SK-N-SH (cell line): ENCODE data around the gene VAPB. TPM values are rescaled to one million over a fixed set of nuclear protein-coding genes. Genes with fewer than 3 reads are reported as not detected.
A peak's percentile ranks its signal among the peaks of the same experiment; 100 is the strongest.

ENCODE experiments used
- CTCF ChIA-PET: fragments of 300-600, 350-600 bp; formaldehyde crosslinking; extraction: SDS; loops from one replicate; lab custom pipeline; 2021; lab: Yijun Ruan, JAX
- POLR2A ChIA-PET: fragments of 350-600 bp; sonication (Branson Sonifier 250); formaldehyde crosslinking; extraction: SDS; loops from one replicate; lab custom pipeline; 2020; ENCODE audit warnings: antibody characterized with exemption, inconsistent platforms; lab: Yijun Ruan, JAX
- DNase-seq: peaks from one replicate; pipeline ENCODE4 v3.0.0; 2012
- H2AFZ ChIP-seq: fragments of 200-600 bp; sonication (generic); 2 replicates; pipeline ENCODE4 v1.8.1; 2016; ENCODE audit warnings: antibody characterized with exemption, mild to moderate bottlenecking, low read depth
- H3F3A ChIP-seq: fragments of 200-600 bp; sonication (generic); replicated peaks from 2 replicates; pipeline ENCODE3; 2016; ENCODE audit warnings: antibody characterized with exemption, mild to moderate bottlenecking; ENCODE audit not compliant: insufficient read depth
- H3K27ac ChIP-seq, 2 experiments: fragments of 200-500 bp in 1 of 2; fragments of 200-600 bp in 1 of 2; sonication (Bioruptor generic) in 1 of 2; sonication (generic), shearing (Covaris generic) in 1 of 2; 2 replicates each; pipeline versions ENCODE4 v1.5.1 to v1.6.1; 2014 to 2016; ENCODE audit warnings: low read depth in 2 of 2, inconsistent platforms in 1 of 2, low read length in 1 of 2, mild to moderate bottlenecking in 1 of 2, mixed read lengths in 1 of 2
- H3K27me3 ChIP-seq: fragments of 200-600 bp; sonication (generic), shearing (Covaris generic); 2 replicates; pipeline ENCODE4 v1.6.1; 2016; ENCODE audit warnings: mixed run types; ENCODE audit not compliant: insufficient read depth
- H3K36me3 ChIP-seq, 2 experiments: fragments of 200-500 bp in 1 of 2; fragments of 200-600 bp in 1 of 2; sonication (Bioruptor generic) in 1 of 2; sonication (generic) in 1 of 2; replicated peaks in 1 of 2; 2 replicates each; pipeline versions ENCODE3 to v1.5.1; 2014 to 2016; ENCODE audit warnings: low read length in 1 of 2, mild to moderate bottlenecking in 1 of 2; ENCODE audit not compliant: insufficient read depth in 2 of 2, control insufficient read depth in 1 of 2
- H3K4me1 ChIP-seq, 2 experiments: fragments of 200-500 bp in 1 of 2; fragments of 200-600 bp in 1 of 2; sonication (Bioruptor generic) in 1 of 2; sonication (generic), shearing (Covaris generic) in 1 of 2; 2 replicates each; pipeline versions ENCODE4 v1.5.1 to v1.6.1; 2014 to 2016; ENCODE audit warnings: low read depth in 1 of 2, low read length in 1 of 2, mixed run types in 1 of 2; ENCODE audit not compliant: insufficient read depth in 2 of 2, control insufficient read depth in 1 of 2
- H3K4me2 ChIP-seq: fragments of 200-600 bp; sonication (generic), shearing (Covaris generic); 2 replicates; pipeline ENCODE4 v1.6.1; 2017; ENCODE audit warnings: mixed run types
- H3K4me3 ChIP-seq, 2 experiments: fragments of 200-500 bp in 1 of 2; fragments of 200-600 bp in 1 of 2; sonication (Bioruptor generic) in 1 of 2; sonication (generic), shearing (Covaris generic) in 1 of 2; 2 replicates each; pipeline versions ENCODE4 v1.5.1 to v1.8.1; 2014 to 2016; ENCODE audit warnings: low read depth in 2 of 2, inconsistent platforms in 1 of 2, low read length in 1 of 2, mild to moderate bottlenecking in 1 of 2, mixed read lengths in 1 of 2, moderate library complexity in 1 of 2
- H3K79me2 ChIP-seq: fragments of 200-600 bp; sonication (generic); 2 replicates; pipeline ENCODE4 v1.8.1; 2017; ENCODE audit warnings: mild to moderate bottlenecking; ENCODE audit not compliant: insufficient read depth
- H3K9ac ChIP-seq: fragments of 200-600 bp; sonication (generic); 2 replicates; pipeline ENCODE4 v1.6.1; 2017; ENCODE audit warnings: mixed run types
- H3K9me2 ChIP-seq: fragments of 200-600 bp; sonication (generic); 2 replicates; pipeline ENCODE4 v1.6.1; 2017; ENCODE audit warnings: mixed run types
- H3K9me3 ChIP-seq: fragments of 200-600 bp; sonication (generic); 2 replicates; pipeline ENCODE4 v1.6.1; 2017; ENCODE audit warnings: mixed run types, mild to moderate bottlenecking, moderate library complexity
- H4K20me1 ChIP-seq: fragments of 200-600 bp; sonication (generic); 2 replicates; pipeline ENCODE4 v1.6.1; 2017; ENCODE audit warnings: mild to moderate bottlenecking, mixed run types; ENCODE audit not compliant: insufficient read depth
- CHD2 ChIP-seq: fragments of 150-350 bp; IDR thresholded peaks from 2 replicates; pipeline ENCODE4 v1.6.1; 2018; ENCODE audit warnings: low read length; ENCODE audit not compliant: partially characterized antibody
- ELF1 ChIP-seq: IDR thresholded peaks from 2 replicates; pipeline ENCODE4 v1.4.0; 2012
- EP300 ChIP-seq, 2 experiments: IDR thresholded peaks; 2 replicates each; pipeline versions ENCODE4 v1.4.0 to v1.6.1; 2012; ENCODE audit warnings: borderline replicate concordance in 1 of 2, low read depth in 1 of 2, low read length in 1 of 2
- FOXJ3 ChIP-seq: sonication (generic); formaldehyde crosslinking; IDR thresholded peaks from 2 replicates; pipeline ENCODE4 v1.5.1; 2020; ENCODE audit warnings: mild to moderate bottlenecking, missing genetic modification reagents
- GATA2 ChIP-seq: sonication (generic); formaldehyde crosslinking; IDR thresholded peaks from 2 replicates; pipeline ENCODE4 v1.5.0; 2020; ENCODE audit warnings: mild to moderate bottlenecking, missing genetic modification reagents
- IRF3 ChIP-seq: fragments of 150-350 bp; IDR thresholded peaks from 2 replicates; pipeline ENCODE4 v1.6.1; 2016; ENCODE audit warnings: mild to moderate bottlenecking, low read depth, low read length
- MAX ChIP-seq: IDR thresholded peaks from 2 replicates; pipeline ENCODE4 v1.4.0; 2012; ENCODE audit warnings: low read depth
- MEF2A ChIP-seq: IDR thresholded peaks from 2 replicates; pipeline ENCODE4 v1.4.0; 2012; ENCODE audit warnings: low read depth, borderline replicate concordance
- MXI1 ChIP-seq: IDR thresholded peaks from 2 replicates; pipeline ENCODE4 v1.6.1; 2012; ENCODE audit warnings: mild to moderate bottlenecking, low read depth, low read length, improper control_type of control experiment
- PBX3 ChIP-seq: IDR thresholded peaks from 2 replicates; pipeline ENCODE4; 2012
- POLR2AphosphoS5 ChIP-seq: IDR thresholded peaks from 2 replicates; pipeline ENCODE4 v1.6.1; 2012; ENCODE audit warnings: low read depth, low read length
- RAD21 ChIP-seq: IDR thresholded peaks from 2 replicates; pipeline ENCODE4 v1.6.1; 2012; ENCODE audit warnings: mild to moderate bottlenecking, low read length
- RCOR1 ChIP-seq: fragments of 150-350 bp; IDR thresholded peaks from 2 replicates; pipeline ENCODE4 v1.6.1; 2017; ENCODE audit warnings: antibody characterized with exemption, low read length
- RXRA ChIP-seq: IDR thresholded peaks from 2 replicates; pipeline ENCODE4 v1.4.0; 2012; ENCODE audit warnings: low read depth, mild to moderate bottlenecking, borderline replicate concordance
- SMC3 ChIP-seq: IDR thresholded peaks from 2 replicates; pipeline ENCODE4 v1.6.1; 2012; ENCODE audit warnings: low read depth, low read length, improper control_type of control experiment
- TAF1 ChIP-seq: IDR thresholded peaks from 2 replicates; pipeline ENCODE4 v1.6.1; 2012; ENCODE audit warnings: low read depth, mild to moderate bottlenecking, low read length, moderate library complexity, borderline replicate concordance
- TCF12 ChIP-seq: IDR thresholded peaks from 2 replicates; pipeline ENCODE4 v1.4.0; 2012
- TEAD4 ChIP-seq: IDR thresholded peaks from 2 replicates; pipeline ENCODE4 v1.4.0; 2012; ENCODE audit warnings: mild to moderate bottlenecking, borderline replicate concordance; ENCODE audit not compliant: insufficient read depth
- USF2 ChIP-seq: fragments of 150-350 bp; IDR thresholded peaks from 2 replicates; pipeline ENCODE4 v1.6.1; 2017; ENCODE audit warnings: antibody characterized with exemption, low read length, low read depth, borderline replicate concordance
- WGBS: methylation state at CpG from one replicate; pipeline ENCODE4 v1.1.6; 2017; ENCODE audit warnings: low lambda C conversion rate; 5-methylcytosine and 5-hydroxymethylcytosine counted together
- polyA plus RNA-seq, 3 experiments: library from polyadenylated mRNA; depleted of rRNA; stranded (reverse); fragments of >200 nt; gene quantifications; 2 replicates each; pipeline ENCODE4 v1.2.3, GENCODE V29; 2012

The VAPB gene
- polyA plus RNA-seq, 1 of the 3 experiments (the other 2 are of a cell fraction): 16.9 TPM

- Histone ChIP-seq H3K36me3 (peaks cover 25 to 48% of the 10 kb centered on the region in 2 experiments), H2AFZ (no peak overlapping the region), H3K4me3 (no peak overlapping the region), H3K9me3 (peaks cover 6% of the 10 kb centered on the region; the same call in 1 of the 2 replicates)
- peak; percentile 83 for DNase-seq
- CTCF ChIA-PET: interaction anchor here (0.6 to 4.2 kb wide), 12 partner anchors 9 to 389 kb away, joined by 3 to 29 read pairs (median 10); partner anchors contain the start of gene STX16
- TF ChIP-seq MAX: no peak
- TF ChIP-seq ELF1: no peak
- peak; percentile 63 for TF ChIP-seq RAD21
- TF ChIP-seq SMC3: no peak; the same call in 1 of the 2 replicates
- peak; percentile 99 for TF ChIP-seq GATA2 (CRISPR knock-in tag)
- TF ChIP-seq FOXJ3 (CRISPR knock-in tag): peak; percentile 97
- TF ChIP-seq MXI1: peak; percentile 80; the same call in 1 of the 2 replicates
- TF ChIP-seq TAF1: no peak
- no peak for TF ChIP-seq MEF2A
- TF ChIP-seq TCF12: peak; percentile 74
- TF ChIP-seq TEAD4: no peak
- TF ChIP-seq POLR2AphosphoS5: peak; percentile 43; the same call in 1 of the 2 replicates
- TF ChIP-seq PBX3: peak; percentile 45; the same call in 1 of the 2 replicates
- peak; percentile 89 for TF ChIP-seq CHD2
- peak; percentile 100 for TF ChIP-seq RCOR1
- TF ChIP-seq EP300 (IDR thresholded peaks at IDR 0.05; ENCODE audit: borderline replicate concordance in 1 of 2, low read depth in 1 of 2, low read length in 1 of 2): peak in 1 of 2 experiments; percentile 97; a peak in 2 of 4 replicates
- TF ChIP-seq, all 33 proteins: peak for 10
- Histone ChIP-seq H3K4me1 (peaks cover 4 to 36% of the 10 kb centered on the region in 2 experiments; a peak in 3 of 4 replicates), H3K79me2 (peaks cover 35% of the 10 kb centered on the region; the same call in 1 of the 2 replicates), H4K20me1 (no peaks in the 10 kb centered on the region), H3F3A (peaks cover 10% of the 10 kb centered on the region), H3K27ac (peak overlapping the region; percentile 27 to 79; a peak in 3 of 4 replicates), H3K27me3 (no peaks in the 10 kb centered on the region), H3K9me2 (no peaks in the 10 kb centered on the region), H3K4me2 (no peak overlapping the region), H3K9ac (no peak overlapping the region)
- WGBS: 65% methylated on average over 10 of the region's 10 CpGs
- POLR2A ChIA-PET: interaction anchor here (0.6 to 2.0 kb wide), 5 partner anchors 22 to 201 kb away, joined by 3 to 6 read pairs (median 4); partner anchors contain the start of genes STX16 and VAPB
Measured at GRCh38 chr20:58449681-58450221, 60.7 kb downstream of the VAPB start.

- POLR2A ChIA-PET: interaction anchor here (1.0 to 2.0 kb wide), 3 partner anchors 61 to 202 kb away, joined by 4 to 6 read pairs (median 4); partner anchors contain the start of genes STX16 and VAPB
- Histone ChIP-seq H3F3A (peaks cover 10% of the 10 kb centered on the region), H3K4me3 (no peak overlapping the region)
- no peak for TF ChIP-seq USF2
- TF ChIP-seq MXI1: no peak
- TF ChIP-seq RXRA: no peak
- TF ChIP-seq TEAD4: no peak
- TF ChIP-seq MEF2A: no peak
- TF ChIP-seq IRF3: no peak
- TF ChIP-seq, all 33 proteins: peak for 0
- CTCF ChIA-PET: interaction anchor here (0.6 to 4.2 kb wide), 11 partner anchors 9 to 853 kb away, joined by 3 to 29 read pairs (median 7); no protein-coding TSS in a partner anchor
- H3K79me2 ChIP-seq: peaks cover 30% of the 10 kb centered on the region; the same call in 1 of the 2 replicates
- H3K9ac ChIP-seq: no peak overlapping the region
- no peak for DNase-seq
- no peak overlapping the region for H2AFZ ChIP-seq
- peaks cover 4 to 36% of the 10 kb centered on the region in 2 experiments; a peak in 3 of 4 replicates for H3K4me1 ChIP-seq
- H3K9me2 ChIP-seq: no peaks in the 10 kb centered on the region
- peak overlapping the region; percentile 27 to 79; a peak in 3 of 4 replicates for H3K27ac ChIP-seq
- H4K20me1 ChIP-seq: no peaks in the 10 kb centered on the region
- WGBS: 78% methylated on average over 10 of the region's 10 CpGs
- peaks cover 20 to 49% of the 10 kb centered on the region in 2 experiments for H3K36me3 ChIP-seq
- no peaks in the 10 kb centered on the region for H3K27me3 ChIP-seq
- peaks cover 7% of the 10 kb centered on the region; the same call in 1 of the 2 replicates for H3K9me3 ChIP-seq
- no peak overlapping the region for H3K4me2 ChIP-seq
Measured at GRCh38 chr20:58450254-58450653, 61.2 kb downstream of the VAPB start.
